Neural progenitor cell (in vitro differentiated cells): ENCODE measurements around the gene COA8. TPM values are rescaled to one million over a fixed set of nuclear protein-coding genes. Genes with fewer than 3 reads are reported as not detected.

Experiments
- DNase-seq: peaks from one replicate; pipeline ENCODE4 v3.0.0-alpha.2; 2016; ENCODE audit warnings: low spot score
- H2AFZ ChIP-seq: fragments of 200-600 bp; sonication (generic); replicated peaks from 2 replicates; pipeline ENCODE4 v1.6.1; 2016; ENCODE audit warnings: antibody characterized with exemption
- H3F3A ChIP-seq: fragments of 200-600 bp; sonication (generic); 2 replicates; pipeline ENCODE4 v1.6.1; 2016; ENCODE audit warnings: antibody characterized with exemption, low read depth
- H3K27ac ChIP-seq: fragments of 200-600 bp; sonication (generic); 2 replicates; pipeline ENCODE4 v1.5.1; 2016; ENCODE audit warnings: mild to moderate bottlenecking
- H3K27me3 ChIP-seq: fragments of 200-600 bp; sonication (generic); 2 replicates; pipeline ENCODE4 v1.6.1; 2016; ENCODE audit warnings: mild to moderate bottlenecking, moderate library complexity
- H3K36me3 ChIP-seq: fragments of 200-600 bp; sonication (generic); 2 replicates; pipeline ENCODE4 v1.5.1; 2016
- H3K4me1 ChIP-seq: fragments of 200-600 bp; sonication (generic); 2 replicates; pipeline ENCODE4 v1.6.1; 2016; ENCODE audit warnings: mixed run types
- H3K4me2 ChIP-seq: fragments of 200-600 bp; sonication (generic); 2 replicates; pipeline ENCODE4 v1.6.1; 2016
- H3K4me3 ChIP-seq: fragments of 200-600 bp; sonication (generic); 2 replicates; pipeline ENCODE4 v1.5.1; 2016
- H3K79me2 ChIP-seq: fragments of 200-600 bp; sonication (generic); 2 replicates; pipeline ENCODE4 v1.6.1; 2016; ENCODE audit warnings: low read depth
- H3K9ac ChIP-seq: fragments of 200-600 bp; sonication (generic); 2 replicates; pipeline ENCODE4 v1.6.1; 2016
- H3K9me3 ChIP-seq: fragments of 200-600 bp; sonication (generic); 2 replicates; pipeline ENCODE4 v1.5.1; 2016; ENCODE audit warnings: low read depth
- H4K20me1 ChIP-seq: fragments of 200-600 bp; sonication (generic); 2 replicates; pipeline ENCODE4 v1.6.1; 2016; ENCODE audit warnings: low read depth
- H3K27ac Mint-ChIP-seq: 3 replicates; pipeline ENCODE4 v1.8.0; 2021; ENCODE audit warnings: mixed read lengths
- H3K27me3 Mint-ChIP-seq: 2 replicates; pipeline ENCODE4 v1.8.0; 2022; ENCODE audit warnings: low read depth, mild to moderate bottlenecking, inconsistent platforms, moderate library complexity, mixed read lengths; ENCODE audit not compliant: insufficient read depth
- H3K36me3 Mint-ChIP-seq: 3 replicates; pipeline ENCODE4 v1.8.0; 2021; ENCODE audit warnings: mixed read lengths
- H3K4me1 Mint-ChIP-seq: 3 replicates; pipeline ENCODE4 v1.8.0; 2021; ENCODE audit warnings: mixed read lengths
- H3K4me3 Mint-ChIP-seq: 3 replicates; pipeline ENCODE4 v1.8.0; 2021; ENCODE audit warnings: mild to moderate bottlenecking, moderate library complexity, mixed read lengths
- H3K9me3 Mint-ChIP-seq: 3 replicates; pipeline ENCODE4 v1.8.0; 2020; ENCODE audit warnings: mixed read lengths
- EZH2 ChIP-seq: fragments of 200-600 bp; sonication (generic); IDR thresholded peaks from 2 replicates; pipeline ENCODE4 v1.6.1; 2017; ENCODE audit warnings: antibody characterized with exemption, mild to moderate bottlenecking, moderate library complexity
- EZH2phosphoT487 ChIP-seq: fragments of 200-600 bp; sonication (generic); IDR thresholded peaks from 2 replicates; pipeline ENCODE4 v1.6.1; 2017; ENCODE audit warnings: antibody characterized with exemption
- total RNA-seq: library from RNA; depleted of rRNA; stranded (reverse); fragments of >200 nt; gene quantifications from 2 replicates; pipeline ENCODE4 v1.2.3, GENCODE V29; 2015; ENCODE audit warnings: low replicate concordance
- TF ChIP-seq, protein P1 (sequence below): fragments of 200-600 bp; sonication (generic); IDR thresholded peaks from 2 replicates; pipeline ENCODE4 v1.5.1; 2017; ENCODE audit warnings: antibody characterized with exemption, mild to moderate bottlenecking

The COA8 gene
- total RNA-seq, 1 donor from 2014 or later = 72.3 TPM

DNA sequence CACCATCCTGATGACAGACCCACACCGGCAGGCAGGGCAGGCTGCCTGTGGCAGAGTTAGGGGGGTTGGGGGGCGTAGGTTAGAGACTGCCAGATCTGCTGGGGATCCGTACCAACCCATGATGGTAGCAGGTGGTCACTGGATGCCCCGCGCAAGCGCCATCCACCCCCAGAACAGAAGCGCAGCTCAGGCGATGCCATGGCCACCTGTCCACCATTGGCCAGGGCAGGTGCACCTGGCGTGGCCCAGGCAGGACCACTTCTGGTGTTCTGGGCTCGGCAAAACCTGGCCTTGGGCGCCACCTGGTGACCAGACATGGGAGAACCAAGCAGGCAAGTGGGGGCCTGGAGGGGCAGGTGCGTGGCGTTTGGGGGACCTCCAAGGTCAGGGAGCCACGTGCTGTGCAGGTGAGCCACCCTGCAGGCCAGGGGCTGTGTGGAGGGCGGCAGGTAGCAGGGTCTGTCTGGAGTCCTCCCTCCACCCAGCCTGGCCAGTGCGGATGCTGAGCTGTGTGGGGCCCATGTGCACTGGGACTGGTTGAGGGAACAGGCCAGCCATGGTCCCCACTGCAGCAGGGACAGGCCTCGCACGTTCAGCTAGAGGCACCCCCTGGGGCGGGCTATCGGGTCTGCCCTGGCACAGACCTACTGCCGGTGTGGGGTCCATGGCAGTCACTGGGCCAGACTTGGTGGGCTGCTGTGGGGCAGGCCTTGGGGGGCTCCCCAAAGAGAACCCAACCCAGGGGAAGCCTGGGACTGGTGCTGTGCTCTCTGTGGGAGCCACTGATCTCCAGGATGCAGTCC lies 15.9 kb upstream of the COA8 start:
- H3K4me3 ChIP-seq = no peak overlapping the region
- TF ChIP-seq EZH2 = no peak
- TF ChIP-seq, protein P1, sequence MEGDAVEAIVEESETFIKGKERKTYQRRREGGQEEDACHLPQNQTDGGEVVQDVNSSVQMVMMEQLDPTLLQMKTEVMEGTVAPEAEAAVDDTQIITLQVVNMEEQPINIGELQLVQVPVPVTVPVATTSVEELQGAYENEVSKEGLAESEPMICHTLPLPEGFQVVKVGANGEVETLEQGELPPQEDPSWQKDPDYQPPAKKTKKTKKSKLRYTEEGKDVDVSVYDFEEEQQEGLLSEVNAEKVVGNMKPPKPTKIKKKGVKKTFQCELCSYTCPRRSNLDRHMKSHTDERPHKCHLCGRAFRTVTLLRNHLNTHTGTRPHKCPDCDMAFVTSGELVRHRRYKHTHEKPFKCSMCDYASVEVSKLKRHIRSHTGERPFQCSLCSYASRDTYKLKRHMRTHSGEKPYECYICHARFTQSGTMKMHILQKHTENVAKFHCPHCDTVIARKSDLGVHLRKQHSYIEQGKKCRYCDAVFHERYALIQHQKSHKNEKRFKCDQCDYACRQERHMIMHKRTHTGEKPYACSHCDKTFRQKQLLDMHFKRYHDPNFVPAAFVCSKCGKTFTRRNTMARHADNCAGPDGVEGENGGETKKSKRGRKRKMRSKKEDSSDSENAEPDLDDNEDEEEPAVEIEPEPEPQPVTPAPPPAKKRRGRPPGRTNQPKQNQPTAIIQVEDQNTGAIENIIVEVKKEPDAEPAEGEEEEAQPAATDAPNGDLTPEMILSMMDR = peak; percentile 98
- H2AFZ ChIP-seq = no peak overlapping the region
- Mint-ChIP-seq H3K27me3 (peaks cover 8% of the 10 kb centered on the region), H3K4me3 (no peak overlapping the region), H3K36me3 (no peaks in the 10 kb centered on the region), H3K4me1 (peaks cover 22% of the 10 kb centered on the region), H3K27ac (peak overlapping the region; percentile 79), H3K9me3 (peaks cover 2% of the 10 kb centered on the region)
- no peaks in the 10 kb centered on the region for H4K20me1 ChIP-seq
- H3K27me3 ChIP-seq = no peaks in the 10 kb centered on the region
- H3K79me2 ChIP-seq = no peaks in the 10 kb centered on the region
- H3K9me3 ChIP-seq = no peaks in the 10 kb centered on the region
- H3F3A ChIP-seq = no peaks in the 10 kb centered on the region
- no peaks in the 10 kb centered on the region for H3K36me3 ChIP-seq
- H3K9ac ChIP-seq = no peak overlapping the region
- DNase-seq = peak; percentile 82
- H3K4me1 ChIP-seq = peaks cover 28% of the 10 kb centered on the region
- H3K27ac ChIP-seq = no peak overlapping the region
- H3K4me2 ChIP-seq = no peak overlapping the region

DNA sequence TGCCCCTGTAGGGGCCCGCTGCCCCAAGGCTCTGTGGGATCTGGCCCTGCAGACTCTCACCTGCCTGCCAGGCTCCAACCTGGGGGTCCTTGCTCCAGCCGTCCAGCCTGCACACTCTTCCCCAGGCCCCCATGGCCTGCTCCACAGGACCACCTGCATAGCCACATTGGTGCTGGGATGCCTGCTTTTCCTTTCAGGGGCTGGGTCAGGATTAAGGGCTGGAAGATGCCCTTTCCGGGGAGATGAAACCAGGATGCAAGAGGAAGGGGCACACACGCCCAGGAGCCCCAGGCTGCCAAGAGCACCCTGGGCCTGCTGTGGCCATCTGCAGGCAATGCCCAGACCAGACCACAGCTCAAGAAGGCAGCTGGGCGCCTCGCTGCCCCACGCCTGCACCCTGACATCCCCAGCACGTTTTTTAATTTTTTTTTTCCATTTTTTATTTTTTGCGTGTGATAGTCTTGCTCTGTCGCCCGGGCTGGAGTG lies 15.3 kb upstream of the COA8 start:
- peaks cover 8% of the 10 kb centered on the region for H3K27me3 Mint-ChIP-seq
- no peak for DNase-seq
- H3K9ac ChIP-seq = no peak overlapping the region

DNA sequence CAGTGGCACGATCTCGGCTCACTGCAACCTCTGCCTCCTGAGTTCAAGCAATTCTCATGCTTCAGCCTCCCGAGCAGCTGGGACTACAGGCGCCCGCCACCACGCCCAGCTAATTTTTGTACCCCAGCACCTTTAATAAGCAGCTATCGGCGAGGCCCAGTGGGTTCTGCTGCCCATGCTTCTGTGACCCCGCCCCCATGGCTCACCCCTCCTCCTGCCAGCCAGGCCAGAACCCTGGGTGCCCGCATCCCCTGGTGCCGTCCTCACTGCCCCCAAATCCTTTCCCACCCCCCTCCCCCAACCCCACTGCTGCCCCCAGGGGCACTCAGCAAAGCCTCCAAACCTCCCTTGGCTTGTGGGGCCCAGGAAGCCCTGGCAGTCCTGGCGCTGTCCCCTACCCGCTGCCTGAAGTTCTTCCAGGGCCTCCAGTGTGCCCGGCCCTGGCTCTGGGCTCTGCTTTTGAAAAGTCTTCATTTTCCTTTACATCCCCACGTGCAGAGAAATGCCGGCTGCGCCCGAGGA lies 14.8 kb upstream of the COA8 start:
- no peak for TF ChIP-seq EZH2phosphoT487
- TF ChIP-seq EZH2 = no peak
- Histone ChIP-seq H3F3A (no peaks in the 10 kb centered on the region), H3K4me1 (peaks cover 19% of the 10 kb centered on the region), H2AFZ (no peak overlapping the region), H3K36me3 (no peaks in the 10 kb centered on the region), H4K20me1 (no peaks in the 10 kb centered on the region), H3K4me3 (no peak overlapping the region), H3K9ac (no peak overlapping the region), H3K9me3 (no peaks in the 10 kb centered on the region), H3K27ac (no peak overlapping the region), H3K27me3 (no peaks in the 10 kb centered on the region), H3K79me2 (no peaks in the 10 kb centered on the region), H3K4me2 (no peak overlapping the region)
- Mint-ChIP-seq H3K27ac (no peak overlapping the region), H3K4me1 (peaks cover 19% of the 10 kb centered on the region), H3K36me3 (no peaks in the 10 kb centered on the region), H3K4me3 (no peak overlapping the region), H3K27me3 (peaks cover 8% of the 10 kb centered on the region), H3K9me3 (peaks cover 2% of the 10 kb centered on the region)
- no peak for DNase-seq

More for the DNA sequence above, 15.3 kb upstream of the COA8 start:
- H3K9me3 ChIP-seq = no peaks in the 10 kb centered on the region
- no peaks in the 10 kb centered on the region for H3K79me2 ChIP-seq
- peaks cover 22% of the 10 kb centered on the region for H3K4me1 ChIP-seq
- no peak overlapping the region for H3K27ac Mint-ChIP-seq
- TF ChIP-seq EZH2 = no peak
- TF ChIP-seq, protein P1 = no peak
- TF ChIP-seq EZH2phosphoT487 = no peak
- H3K4me3 ChIP-seq = no peak overlapping the region
- no peaks in the 10 kb centered on the region for H3K36me3 ChIP-seq
- H3K9me3 Mint-ChIP-seq = peaks cover 2% of the 10 kb centered on the region
- H4K20me1 ChIP-seq = no peaks in the 10 kb centered on the region
- H3F3A ChIP-seq = no peaks in the 10 kb centered on the region
- no peak overlapping the region for H3K4me2 ChIP-seq
- H3K27ac ChIP-seq = no peak overlapping the region
- no peaks in the 10 kb centered on the region for H3K36me3 Mint-ChIP-seq
- no peak overlapping the region for H2AFZ ChIP-seq
- H3K27me3 ChIP-seq = no peaks in the 10 kb centered on the region
- H3K4me3 Mint-ChIP-seq = no peak overlapping the region
- H3K4me1 Mint-ChIP-seq = peaks cover 20% of the 10 kb centered on the region
